Upper lobe of left lung (tissue), 6 donors: ENCODE data around the gene NLRP7. TPM values are rescaled to one million over a fixed set of nuclear protein-coding genes. Genes with fewer than 3 reads are reported as not detected.
"Not testable (repeated sequence)": the region's sequence is repeated elsewhere in the genome, so short reads cannot be mapped to it uniquely, and the experiment has no call there.

Experiments used
- ATAC-seq, 2 donors: fragments of 200-7000 bp; cut with Tn5 transposase; one replicate each; pipeline ENCODE4 v1.9.1; 2022; ENCODE audit warnings: mild to moderate bottlenecking in 2 of 2, moderate library complexity in 2 of 2; ENCODE audit not compliant: low FRiP score in 2 of 2
- DNase-seq, 2 donors: peaks; one replicate each; pipeline ENCODE4 v3.0.0-alpha.2; 2019 to 2020
- H3K27ac ChIP-seq, 4 donors: fragments of 200-600 bp; sonication (generic); one replicate each; pipeline ENCODE4 v1.5.1; 2016 to 2019
- H3K27me3 ChIP-seq, 4 donors: fragments of 200-600 bp; sonication (generic); one replicate each; pipeline ENCODE4 v1.5.1; 2017 to 2019
- H3K36me3 ChIP-seq, 4 donors: fragments of 200-600 bp; sonication (generic); one replicate each; pipeline ENCODE4 v1.5.1; 2016 to 2019
- H3K4me1 ChIP-seq, 4 donors: fragments of 200-600 bp; sonication (generic); one replicate each; pipeline ENCODE4 v1.5.1; 2018 to 2019
- H3K4me3 ChIP-seq, 4 donors: fragments of 200-600 bp; sonication (generic); one replicate each; pipeline ENCODE4 v1.5.1; 2017 to 2019; ENCODE audit warnings: mild to moderate bottlenecking in 2 of 4, moderate library complexity in 1 of 4
- H3K9me3 ChIP-seq, 4 donors: fragments of 200-600 bp; sonication (generic); one replicate each; pipeline ENCODE4 v1.5.1; 2018 to 2019
- EP300 ChIP-seq, 4 donors: sonication (generic); formaldehyde crosslinking; IDR thresholded peaks; one replicate each; pipeline ENCODE4 v1.5.1; 2017; ENCODE audit warnings: antibody characterized with exemption in 4 of 4, control low read depth in 2 of 4
- POLR2A ChIP-seq, 4 donors: fragments of 450-650 bp; IDR thresholded peaks; one replicate each; pipeline ENCODE4 v1.5.1; 2016 to 2017; ENCODE audit warnings: antibody characterized with exemption in 4 of 4, mild to moderate bottlenecking in 2 of 4
- POLR2AphosphoS5 ChIP-seq, 2 donors: sonication (generic); formaldehyde crosslinking; IDR thresholded peaks; one replicate each; pipeline ENCODE4 v1.5.1; 2017; ENCODE audit warnings: antibody characterized with exemption in 2 of 2
- WGBS, 2 donors: methylation state at CpG; one replicate each; pipeline ENCODE4 v1.1.5; 2017 to 2018; 5-methylcytosine and 5-hydroxymethylcytosine counted together
- total RNA-seq, 6 donors: library from RNA; depleted of rRNA in 4 of 6; stranded (reverse); fragments of >200 nt in 4 of 6; gene quantifications; one replicate each; pipeline versions ENCODE4 v1.1.0 to v1.2.1, GENCODE V29; 2016 to 2021
- TF ChIP-seq, protein P1 (sequence below), 6 experiments: fragments of 450-650 bp in 4 of 6; fragments of 200-600 bp in 2 of 6; sonication (generic) in 2 of 6; IDR thresholded peaks; one replicate each; pipeline ENCODE4 v1.5.1; 2016 to 2019; ENCODE audit warnings: antibody characterized with exemption in 6 of 6
- donor health status: DM: no; HTN: no; CAD: no; lungs with moderate emphysema.
- donor health status: DM: no; HTN: yes; CAD: no; lungs with severe emphysema.

NLRP7 gene
- total RNA-seq, 6 donors from 2014 or later = 0.07 TPM; not detected in 5

DNA sequence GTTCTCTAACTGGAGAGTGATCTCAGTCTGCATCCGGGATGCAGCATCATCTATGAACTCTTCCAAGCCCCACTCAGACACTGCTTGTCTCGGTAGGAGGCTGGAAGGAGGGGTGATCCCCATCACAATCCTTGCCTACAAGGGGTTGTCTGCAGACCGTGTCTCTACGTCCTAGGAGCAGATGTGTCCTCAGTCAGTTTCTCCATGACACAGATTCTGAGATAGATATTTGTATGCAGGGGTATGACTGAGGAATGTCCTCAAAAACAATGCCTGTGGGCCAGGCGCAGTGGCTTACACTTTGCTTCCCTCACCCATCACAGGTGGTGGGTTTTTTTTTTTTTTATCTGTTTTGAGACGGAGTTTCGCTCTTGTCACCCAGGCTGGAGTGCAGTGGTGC, 40.5 kb downstream of the NLRP7 start:
- no peak for TF ChIP-seq POLR2A (IDR thresholded peaks at IDR 0.05)
- no peak for TF ChIP-seq POLR2AphosphoS5 (IDR thresholded peaks at IDR 0.05)
- no peak for TF ChIP-seq EP300 (IDR thresholded peaks at IDR 0.05)
- TF ChIP-seq, protein P1, sequence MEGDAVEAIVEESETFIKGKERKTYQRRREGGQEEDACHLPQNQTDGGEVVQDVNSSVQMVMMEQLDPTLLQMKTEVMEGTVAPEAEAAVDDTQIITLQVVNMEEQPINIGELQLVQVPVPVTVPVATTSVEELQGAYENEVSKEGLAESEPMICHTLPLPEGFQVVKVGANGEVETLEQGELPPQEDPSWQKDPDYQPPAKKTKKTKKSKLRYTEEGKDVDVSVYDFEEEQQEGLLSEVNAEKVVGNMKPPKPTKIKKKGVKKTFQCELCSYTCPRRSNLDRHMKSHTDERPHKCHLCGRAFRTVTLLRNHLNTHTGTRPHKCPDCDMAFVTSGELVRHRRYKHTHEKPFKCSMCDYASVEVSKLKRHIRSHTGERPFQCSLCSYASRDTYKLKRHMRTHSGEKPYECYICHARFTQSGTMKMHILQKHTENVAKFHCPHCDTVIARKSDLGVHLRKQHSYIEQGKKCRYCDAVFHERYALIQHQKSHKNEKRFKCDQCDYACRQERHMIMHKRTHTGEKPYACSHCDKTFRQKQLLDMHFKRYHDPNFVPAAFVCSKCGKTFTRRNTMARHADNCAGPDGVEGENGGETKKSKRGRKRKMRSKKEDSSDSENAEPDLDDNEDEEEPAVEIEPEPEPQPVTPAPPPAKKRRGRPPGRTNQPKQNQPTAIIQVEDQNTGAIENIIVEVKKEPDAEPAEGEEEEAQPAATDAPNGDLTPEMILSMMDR (IDR thresholded peaks at IDR 0.05) = no peak
- ATAC-seq (no peak), DNase-seq (no peak)
- no peaks in the 10 kb centered on the region for H3K36me3 ChIP-seq
- WGBS, 2 donors = 71 to 85% methylated on average over 7 of the region's 7 CpGs
- no peak overlapping the region for H3K27ac ChIP-seq
- H3K4me1 ChIP-seq = no peaks in the 10 kb centered on the region
- H3K9me3 ChIP-seq = no peaks in the 10 kb centered on the region
- H3K4me3 ChIP-seq = no peak overlapping the region
- H3K27me3 ChIP-seq = no peaks in the 10 kb centered on the region

DNA sequence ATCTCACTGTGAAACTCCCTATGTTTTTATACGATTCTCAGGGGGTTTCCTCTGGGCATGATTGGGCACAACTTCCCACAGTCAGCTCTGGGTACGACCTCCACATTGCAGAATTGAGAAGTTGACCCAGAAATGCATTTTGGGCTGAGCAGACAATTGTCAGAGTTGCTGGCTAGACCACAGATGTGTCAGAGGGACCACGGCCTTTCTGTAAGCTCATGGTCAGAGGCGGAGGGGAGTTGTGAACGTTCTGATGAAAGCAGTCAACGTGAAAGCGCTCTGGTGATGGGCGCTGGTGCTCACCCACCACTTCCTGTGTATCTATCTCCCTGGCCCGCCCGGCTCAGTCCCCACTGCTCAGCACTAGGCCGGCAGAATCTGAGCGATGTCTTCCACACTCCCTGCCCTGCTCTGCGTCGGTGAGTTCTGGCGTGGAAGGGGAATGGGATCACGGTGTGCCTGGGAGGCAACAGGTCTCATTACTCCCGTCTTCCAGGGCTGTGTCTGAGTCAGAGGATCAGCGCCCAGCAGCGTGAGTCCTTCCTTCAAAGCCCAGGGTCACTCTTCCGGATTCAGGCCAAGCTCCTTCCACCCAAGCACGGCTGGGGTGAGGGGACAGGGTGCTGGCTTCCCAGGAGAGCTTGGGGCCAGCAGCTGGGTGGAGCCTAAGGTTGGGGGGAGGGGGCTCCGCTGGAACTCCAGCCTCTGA, 41.4 kb downstream of the NLRP7 start, which contains the start of gene NCR1:
TSS of gene NCR1 (plus strand) at position 346 of the 709 bp plus-strand sequence. CDS start at position 386, 40 bp downstream.
- Histone ChIP-seq H3K27me3 (no peaks in the 10 kb centered on the region), H3K9me3 (no peaks in the 10 kb centered on the region), H3K4me1 (no peaks in the 10 kb centered on the region), H3K27ac (no peak within 1 kb of the TSS), H3K4me3 (no peak within 1 kb of the TSS), H3K36me3 (no peaks in the 10 kb centered on the region)
- ATAC-seq (peak in 1 of 2 donors; percentile 37), DNase-seq (peak in 1 of 2 donors; percentile 30)
- TF ChIP-seq POLR2AphosphoS5 (IDR thresholded peaks at IDR 0.05) (no peak), POLR2A (IDR thresholded peaks at IDR 0.05) (no peak), EP300 (IDR thresholded peaks at IDR 0.05) (no peak)
- TF ChIP-seq, protein P1 (IDR thresholded peaks at IDR 0.05) = no peak
- WGBS, 2 donors = 49 to 57% methylated on average over 19 to 21 of the region's 22 CpGs

DNA sequence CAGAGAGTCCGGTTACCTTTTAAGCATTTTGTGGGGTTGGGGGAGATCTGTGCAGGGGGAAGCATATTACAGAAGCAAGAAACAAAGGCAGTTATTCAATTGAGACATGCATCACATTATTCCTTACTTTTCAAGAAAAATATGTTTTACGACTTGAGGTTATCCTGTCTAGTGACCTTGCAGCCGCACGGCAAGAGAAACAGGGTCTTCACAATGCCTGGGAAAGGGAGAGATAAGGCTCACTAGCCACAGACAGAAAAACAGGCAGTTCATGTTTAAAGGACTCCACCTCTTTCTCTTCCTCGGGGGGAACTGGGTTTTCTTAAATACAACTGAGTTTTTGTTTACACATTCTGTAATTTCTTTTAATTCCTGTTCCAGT, 41.9 kb downstream of the NLRP7 start:
- Histone ChIP-seq H3K9me3 (no peaks in the 10 kb centered on the region), H3K4me1 (no peaks in the 10 kb centered on the region), H3K36me3 (no peaks in the 10 kb centered on the region), H3K27me3 (no peaks in the 10 kb centered on the region), H3K4me3 (no peak overlapping the region), H3K27ac (no peak overlapping the region)
- no peak for DNase-seq
- 26 to 36% methylated on average over 5 of the region's 5 CpGs for WGBS, 2 donors
- ATAC-seq = no peak
- no peak for TF ChIP-seq POLR2AphosphoS5 (IDR thresholded peaks at IDR 0.05)
- no peak for TF ChIP-seq POLR2A (IDR thresholded peaks at IDR 0.05)
- no peak for TF ChIP-seq EP300 (IDR thresholded peaks at IDR 0.05)

DNA sequence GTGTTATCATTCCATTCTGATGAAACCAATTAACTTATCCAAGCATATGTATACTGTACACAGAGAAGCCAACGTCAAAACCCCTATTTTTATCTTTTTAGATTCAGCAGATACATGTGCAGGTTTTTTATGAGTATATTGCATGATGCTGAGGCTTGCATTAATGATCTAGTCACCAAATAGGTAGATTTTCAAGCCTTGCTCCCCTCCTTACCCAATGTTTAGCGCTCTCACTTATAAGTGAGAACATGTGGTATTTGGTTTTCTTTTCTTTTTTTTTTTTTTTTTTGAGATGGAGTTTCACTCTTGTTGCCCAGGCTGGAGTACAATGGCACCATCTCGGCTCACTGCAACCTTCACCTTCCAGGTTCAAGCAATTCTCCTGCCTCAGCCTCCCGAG, 43.1 kb downstream of the NLRP7 start:
- not testable (repeated sequence) for H3K27me3 ChIP-seq, H3K27ac ChIP-seq, H3K4me3 ChIP-seq, H3K9me3 ChIP-seq, ATAC-seq, H3K36me3 ChIP-seq, H3K4me1 ChIP-seq, DNase-seq
- WGBS, 2 donors = 76 to 82% methylated on average over 4 of the region's 4 CpGs

DNA sequence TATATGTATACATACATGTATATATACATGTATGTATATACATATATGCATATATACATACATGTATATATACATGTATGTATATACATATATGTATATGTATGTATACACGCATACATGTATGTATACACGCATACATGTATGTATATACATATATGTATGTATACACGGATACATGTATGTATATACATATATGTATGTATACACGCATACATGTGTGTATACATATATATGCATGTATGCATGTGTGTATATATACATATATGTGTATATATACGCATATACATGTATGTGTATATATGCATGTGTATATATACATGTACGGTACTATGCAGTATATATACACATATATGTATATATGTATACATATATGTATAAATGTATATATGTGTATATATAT, 44.0 kb downstream of the NLRP7 start:
- Histone ChIP-seq H3K27ac (no peak overlapping the region), H3K9me3 (no peaks in the 10 kb centered on the region), H3K4me3 (no peak overlapping the region), H3K27me3 (no peaks in the 10 kb centered on the region), H3K36me3 (no peaks in the 10 kb centered on the region), H3K4me1 (no peaks in the 10 kb centered on the region)
- WGBS, 2 donors = 89 to 92% methylated on average over 6 of the region's 6 CpGs
- DNase-seq (no peak), ATAC-seq (no peak)
- TF ChIP-seq POLR2A (IDR thresholded peaks at IDR 0.05) = no peak
- no peak for TF ChIP-seq POLR2AphosphoS5 (IDR thresholded peaks at IDR 0.05)
- no peak for TF ChIP-seq EP300 (IDR thresholded peaks at IDR 0.05)
- TF ChIP-seq, protein P1 (IDR thresholded peaks at IDR 0.05) = no peak

DNA sequence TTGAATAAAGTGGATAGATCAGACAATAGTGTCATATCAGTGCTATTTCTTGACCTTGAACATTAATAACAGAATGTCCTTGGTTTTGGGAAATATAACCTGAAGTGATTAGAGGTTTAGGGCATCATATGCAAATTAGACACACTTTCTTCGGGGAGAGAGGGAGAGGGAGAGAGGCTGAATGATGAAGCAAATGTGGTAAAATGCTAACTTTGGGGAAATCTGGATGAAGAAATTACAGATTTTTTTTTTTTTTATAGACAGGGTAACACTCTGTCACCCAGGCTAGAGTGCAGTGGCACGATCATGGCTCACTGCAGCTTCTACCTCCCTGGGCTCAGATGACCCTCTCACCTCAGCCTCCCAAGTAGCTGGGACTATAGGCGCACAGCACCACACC, 45.3 kb downstream of the NLRP7 start:
- no peaks in the 10 kb centered on the region for H3K36me3 ChIP-seq
- no peaks in the 10 kb centered on the region for H3K9me3 ChIP-seq
- H3K27me3 ChIP-seq = no peaks in the 10 kb centered on the region
- H3K4me1 ChIP-seq = no peaks in the 10 kb centered on the region
- TF ChIP-seq, protein P1 (IDR thresholded peaks at IDR 0.05) = no peak
- TF ChIP-seq POLR2AphosphoS5 (IDR thresholded peaks at IDR 0.05) = no peak
- TF ChIP-seq POLR2A (IDR thresholded peaks at IDR 0.05) = no peak
- TF ChIP-seq EP300 (IDR thresholded peaks at IDR 0.05) = no peak
- H3K27ac ChIP-seq = no peak overlapping the region
- DNase-seq (no peak), ATAC-seq (no peak)
- WGBS, 2 donors = 70 to 75% methylated on average over 3 of the region's 3 CpGs
- no peak overlapping the region for H3K4me3 ChIP-seq

DNA sequence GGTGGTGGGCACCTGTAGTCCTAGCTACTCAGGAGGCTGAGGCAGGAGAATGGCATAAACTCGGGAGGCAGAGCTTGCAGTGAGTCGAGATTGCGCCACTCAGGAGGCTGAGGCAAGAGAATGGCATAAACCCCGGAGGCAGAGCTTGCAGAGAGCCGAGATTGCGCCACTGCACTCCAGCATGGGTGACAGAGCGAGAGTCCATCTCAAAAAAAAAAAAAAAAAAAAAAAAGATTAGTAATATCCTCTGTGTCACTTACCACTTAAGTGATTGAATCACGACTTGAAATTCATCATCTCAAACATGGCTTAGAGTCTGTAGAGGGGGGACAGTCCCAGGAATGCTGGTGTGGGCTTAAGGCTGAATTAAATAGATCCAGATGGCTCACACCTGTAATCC, 46.2 kb downstream of the NLRP7 start:
- not testable (repeated sequence) for H3K4me1 ChIP-seq, ATAC-seq, H3K36me3 ChIP-seq, H3K27me3 ChIP-seq, H3K9me3 ChIP-seq, H3K4me3 ChIP-seq, H3K27ac ChIP-seq
- WGBS, 2 donors = 41 to 67% methylated on average over 8 of the region's 8 CpGs
- peak in 1 of 2 donors; percentile 78 for DNase-seq

DNA sequence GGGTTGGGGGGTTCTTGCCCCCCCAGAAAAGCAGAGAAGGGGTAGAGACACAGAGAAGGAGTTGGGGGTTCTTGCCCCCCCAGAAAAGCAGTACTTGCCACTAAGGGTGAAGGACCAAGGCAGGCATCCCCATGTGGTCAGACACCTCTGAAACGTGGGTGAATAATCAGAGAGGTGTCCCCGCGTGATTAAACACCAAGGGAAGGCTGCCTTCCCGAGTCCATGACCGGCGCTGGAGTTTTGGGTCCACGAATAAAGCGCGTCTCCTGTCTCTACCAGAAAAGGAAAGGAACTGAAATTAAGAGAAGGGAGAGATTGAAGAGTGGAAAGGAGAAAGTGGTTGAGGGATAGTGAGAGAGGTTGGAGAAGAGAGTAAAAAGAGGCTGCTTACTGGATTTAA, 47.7 kb downstream of the NLRP7 start:
- ATAC-seq, H3K27me3 ChIP-seq, H3K4me1 ChIP-seq, DNase-seq, H3K4me3 ChIP-seq, H3K9me3 ChIP-seq, H3K27ac ChIP-seq, H3K36me3 ChIP-seq: not testable (repeated sequence)
- WGBS, 2 donors = 79 to 82% methylated on average over 9 of the region's 9 CpGs
